Bronchial epithelial cell (primary cell): ENCODE measurements around the gene CEP128. TPM values are rescaled to one million over a fixed set of nuclear protein-coding genes. Genes with fewer than 3 reads are reported as not detected.
"Not testable (repeated sequence)": the region's sequence is repeated elsewhere in the genome, so short reads cannot be mapped to it uniquely, and the experiment has no call there.

Experiments used
- DNase-seq: peaks from one replicate; pipeline ENCODE4 v3.0.0-alpha.2; 2010; ENCODE audit warnings: low read depth
- FAIRE-seq: peaks from 2 replicates; lab custom pipeline; 2011; peaks lifted over from hg19 to GRCh38; lab: Jason Lieb, UNC
- H3K27me3 ChIP-seq: 2 replicates; pipeline ENCODE4 v1.5.1; 2011; ENCODE audit warnings: low read length; ENCODE audit not compliant: control insufficient read depth, insufficient read depth
- H3K36me3 ChIP-seq: 2 replicates; pipeline ENCODE4 v1.5.1; 2011; ENCODE audit warnings: low read length; ENCODE audit not compliant: control insufficient read depth, insufficient read depth
- H3K4me3 ChIP-seq: 2 replicates; pipeline ENCODE4 v1.5.1; 2011; ENCODE audit warnings: mild to moderate bottlenecking, low read depth, low read length, control low read depth
- total RNA-seq: library from RNA; depleted of rRNA; stranded (reverse); fragments of >200 nt; gene quantifications from 2 replicates; pipeline ENCODE4 v1.2.1, GENCODE V29; 2014
- TF ChIP-seq, protein P1 (sequence below): IDR thresholded peaks from 2 replicates; pipeline ENCODE4 v1.5.1; 2011; ENCODE audit warnings: mild to moderate bottlenecking, moderate library complexity, low read length, control low read depth, inconsistent platforms; ENCODE audit not compliant: insufficient read depth, severe bottlenecking

The CEP128 gene
- total RNA-seq, 1 donor from 2014 or later: 6.6 TPM

DNA sequence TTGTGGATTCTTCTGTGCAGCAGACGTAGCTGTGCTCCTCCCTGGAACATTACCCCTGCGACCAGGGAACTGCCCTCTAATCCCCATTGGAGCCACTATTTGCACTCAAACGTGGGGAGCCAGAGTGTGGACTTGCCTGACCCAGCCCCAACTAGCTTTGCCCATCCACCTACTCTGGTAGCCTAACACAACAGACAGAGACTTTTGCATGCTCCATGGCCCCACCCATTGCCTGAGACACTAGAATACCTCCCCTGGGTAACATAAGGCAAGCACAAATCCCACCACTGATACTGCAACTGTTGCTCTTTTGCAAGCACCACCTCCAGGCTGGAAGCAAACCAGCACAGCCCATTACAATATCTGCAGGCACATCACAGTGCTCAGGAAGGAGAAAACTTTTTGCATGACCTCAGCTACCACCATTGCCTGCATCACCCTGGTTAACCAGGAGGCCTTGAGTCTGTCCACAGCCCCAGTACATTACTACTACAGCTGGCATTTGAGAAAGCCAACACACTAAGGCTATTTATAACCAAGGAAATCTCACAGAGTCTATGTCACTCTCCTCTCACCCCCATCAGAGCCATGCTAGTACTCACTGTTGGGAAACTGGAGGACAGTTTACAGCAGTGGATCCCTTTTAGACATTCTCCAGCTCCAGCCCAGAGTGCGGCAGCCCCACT lies 15.0 kb downstream of the CEP128 start:
- DNase-seq (no peak), FAIRE-seq (no peak)
- TF ChIP-seq, protein P1, sequence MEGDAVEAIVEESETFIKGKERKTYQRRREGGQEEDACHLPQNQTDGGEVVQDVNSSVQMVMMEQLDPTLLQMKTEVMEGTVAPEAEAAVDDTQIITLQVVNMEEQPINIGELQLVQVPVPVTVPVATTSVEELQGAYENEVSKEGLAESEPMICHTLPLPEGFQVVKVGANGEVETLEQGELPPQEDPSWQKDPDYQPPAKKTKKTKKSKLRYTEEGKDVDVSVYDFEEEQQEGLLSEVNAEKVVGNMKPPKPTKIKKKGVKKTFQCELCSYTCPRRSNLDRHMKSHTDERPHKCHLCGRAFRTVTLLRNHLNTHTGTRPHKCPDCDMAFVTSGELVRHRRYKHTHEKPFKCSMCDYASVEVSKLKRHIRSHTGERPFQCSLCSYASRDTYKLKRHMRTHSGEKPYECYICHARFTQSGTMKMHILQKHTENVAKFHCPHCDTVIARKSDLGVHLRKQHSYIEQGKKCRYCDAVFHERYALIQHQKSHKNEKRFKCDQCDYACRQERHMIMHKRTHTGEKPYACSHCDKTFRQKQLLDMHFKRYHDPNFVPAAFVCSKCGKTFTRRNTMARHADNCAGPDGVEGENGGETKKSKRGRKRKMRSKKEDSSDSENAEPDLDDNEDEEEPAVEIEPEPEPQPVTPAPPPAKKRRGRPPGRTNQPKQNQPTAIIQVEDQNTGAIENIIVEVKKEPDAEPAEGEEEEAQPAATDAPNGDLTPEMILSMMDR: no peak
- no peak overlapping the region for H3K4me3 ChIP-seq
- H3K27me3 ChIP-seq: no peaks in the 10 kb centered on the region
- no peaks in the 10 kb centered on the region for H3K36me3 ChIP-seq

DNA sequence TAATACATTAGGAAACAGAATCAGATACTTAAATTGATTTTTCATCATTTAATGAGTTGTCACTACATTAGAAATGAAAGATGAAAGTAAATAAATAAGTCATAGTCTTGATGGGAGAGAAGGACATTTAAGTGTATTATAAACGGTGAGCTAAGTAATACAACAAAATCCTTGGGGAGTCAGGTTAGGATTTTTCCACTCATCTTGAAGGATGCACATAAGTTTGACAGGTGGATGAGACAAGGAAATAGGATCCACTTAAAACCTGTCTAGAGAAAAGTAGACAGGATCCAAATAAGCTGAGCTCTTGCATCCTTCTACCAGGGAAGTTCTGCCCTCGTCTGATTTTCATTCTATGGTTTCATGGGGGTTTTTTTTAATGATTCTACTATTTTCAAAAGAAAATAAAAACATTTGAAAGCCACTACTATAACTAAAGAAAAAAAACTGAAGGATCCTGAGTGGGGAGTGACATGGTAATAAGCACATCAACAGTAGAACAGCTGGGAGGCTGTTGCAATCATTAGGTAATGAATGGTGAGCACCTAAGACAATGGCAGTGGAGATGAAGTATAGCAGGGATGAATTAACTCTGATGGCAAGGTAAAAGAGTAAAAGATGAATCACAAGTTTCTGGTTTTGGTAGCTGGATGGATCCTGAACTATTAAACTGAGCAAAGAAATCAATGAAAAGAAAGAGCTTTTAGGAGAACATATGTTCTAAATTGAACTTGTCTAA lies 17.0 kb downstream of the CEP128 start:
- Histone ChIP-seq H3K27me3 (no peaks in the 10 kb centered on the region), H3K4me3 (no peak overlapping the region), H3K36me3 (no peaks in the 10 kb centered on the region)
- DNase-seq: peak; percentile 34
- FAIRE-seq: no peak
- TF ChIP-seq, protein P1: no peak

DNA sequence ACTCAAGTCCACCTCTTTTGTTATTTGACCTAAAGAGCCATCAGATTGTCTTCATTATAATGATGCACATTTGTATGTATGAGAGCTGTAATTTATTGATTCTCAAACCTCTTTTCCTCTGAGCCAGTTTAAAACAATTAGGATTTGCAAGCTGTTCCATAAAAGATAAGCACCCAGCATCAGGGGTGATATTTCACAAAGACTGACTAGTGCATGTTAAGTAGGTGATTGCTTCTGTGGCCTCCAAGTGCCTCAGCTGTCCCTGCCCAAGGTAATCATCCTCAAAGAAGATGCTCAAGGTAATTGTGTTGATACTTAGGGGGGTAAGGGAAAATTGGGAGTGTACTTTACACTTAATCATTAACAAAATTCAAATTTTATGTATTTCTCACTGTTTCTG lies 18.2 kb downstream of the CEP128 start:
- Histone ChIP-seq H3K27me3 (no peaks in the 10 kb centered on the region), H3K36me3 (no peaks in the 10 kb centered on the region), H3K4me3 (no peak overlapping the region)
- DNase-seq (no peak), FAIRE-seq (no peak)
- TF ChIP-seq, protein P1: no peak

DNA sequence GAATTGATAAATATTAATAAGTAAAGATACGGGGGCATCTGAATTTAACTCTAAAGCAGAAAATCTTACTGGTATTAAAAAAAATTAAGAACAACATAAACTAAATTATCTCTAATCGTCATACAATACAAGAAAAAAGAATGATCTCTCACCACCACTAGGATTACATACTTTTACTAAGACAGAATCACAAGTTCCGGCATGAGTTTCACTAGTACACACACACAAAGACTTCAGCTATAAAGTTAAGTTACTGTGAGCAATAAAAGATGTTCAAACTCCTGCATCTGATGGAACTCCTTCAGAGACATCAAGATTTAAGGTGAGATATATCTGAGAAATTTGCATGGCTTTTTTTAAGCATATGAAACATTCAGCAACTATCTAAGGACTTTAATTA lies 21.9 kb downstream of the CEP128 start:
- no peaks in the 10 kb centered on the region for H3K27me3 ChIP-seq
- no peak for FAIRE-seq
- no peak overlapping the region for H3K4me3 ChIP-seq
- TF ChIP-seq, protein P1: no peak
- no peaks in the 10 kb centered on the region for H3K36me3 ChIP-seq
- no peak for DNase-seq

DNA sequence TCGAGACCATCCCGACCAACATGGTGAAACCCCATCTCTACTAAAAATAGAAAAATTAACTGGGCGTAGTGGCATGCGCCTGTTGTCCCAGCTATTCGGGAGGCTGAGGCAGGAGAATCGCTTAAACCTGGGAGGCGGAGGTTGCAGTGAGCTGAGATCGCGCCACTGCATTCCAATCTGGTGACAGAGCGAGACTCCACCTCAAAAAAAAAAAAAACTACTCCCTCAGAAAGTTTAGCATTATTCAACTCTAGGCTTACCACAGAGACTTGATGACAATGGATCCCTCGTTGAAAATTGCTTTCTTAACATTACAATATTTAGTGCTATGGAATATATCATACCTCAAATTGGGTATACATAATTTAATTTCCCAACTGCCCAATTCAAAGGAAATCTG lies 29.5 kb downstream of the CEP128 start:
- not testable (repeated sequence) for H3K36me3 ChIP-seq, FAIRE-seq, H3K4me3 ChIP-seq, DNase-seq, H3K27me3 ChIP-seq

GRCh38 chr14:80906946-80907345 lies 34.6 kb downstream of the CEP128 start:
- DNase-seq (no peak), FAIRE-seq (no peak)
- H3K36me3 ChIP-seq: no peaks in the 10 kb centered on the region
- H3K4me3 ChIP-seq: no peak overlapping the region
- TF ChIP-seq, protein P1: no peak
- H3K27me3 ChIP-seq: no peaks in the 10 kb centered on the region
